ENCODE data around the gene RDH5. TPM values are rescaled to one million over a fixed set of nuclear protein-coding genes. Genes with fewer than 3 reads are reported as not detected.

Gene RDH5
- total RNA-seq, 1 donor, result 32.2 TPM

DNA sequence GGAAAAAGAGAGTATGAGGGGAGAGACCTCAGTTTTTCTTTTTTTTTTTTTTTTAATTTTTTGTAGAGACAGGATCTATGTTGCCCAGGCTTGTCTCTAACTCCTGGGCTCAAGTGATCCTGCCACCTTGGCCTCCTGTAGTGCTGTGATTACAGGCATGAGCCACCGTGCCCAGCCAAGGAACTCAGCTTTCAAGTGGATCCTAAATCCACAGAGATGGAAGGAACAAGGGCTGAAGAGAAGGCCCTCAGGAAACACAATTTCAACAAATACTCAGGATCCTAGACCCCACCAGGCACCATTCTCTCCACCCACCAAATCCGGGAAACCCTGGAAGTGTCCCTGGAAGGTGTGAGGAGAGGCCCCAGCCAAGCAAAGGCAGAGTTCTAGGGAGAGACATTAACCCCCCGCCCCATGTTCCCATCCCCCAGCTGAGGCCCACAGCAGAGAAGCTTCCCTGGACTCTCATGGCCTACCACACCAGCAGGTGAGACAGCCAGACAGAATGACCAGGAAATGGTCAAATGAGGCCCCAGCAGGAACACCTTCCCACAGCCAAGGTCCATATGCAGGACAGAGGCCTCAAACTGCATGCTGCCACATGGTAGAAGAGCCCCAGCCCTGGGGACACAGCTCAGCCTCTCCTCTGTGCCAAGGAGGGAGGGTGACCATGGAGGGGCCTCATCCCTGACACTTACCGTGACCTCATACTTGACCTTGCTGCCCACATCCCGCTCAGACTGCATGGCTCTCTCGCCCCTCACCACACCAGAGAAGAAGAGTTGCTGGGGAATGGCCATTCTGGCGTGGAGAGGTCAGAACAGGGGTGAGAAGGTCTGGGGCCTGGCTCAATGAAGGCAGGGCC is 26.6 kb upstream of the RDH5 start:
- no peak overlapping the region for H2AFZ ChIP-seq (ENCODE audit: low read length)
- DNase-seq (ENCODE audit: insufficient read length, low spot score, missing footprints), result peak; percentile 75
- no peak overlapping the region for H3K4me3 ChIP-seq (ENCODE audit: insufficient read depth, low read length)
- H3K4me2 ChIP-seq (ENCODE audit: insufficient read depth, low read length), result no peak overlapping the region
- H3K27me3 ChIP-seq (ENCODE audit: insufficient read depth, low read length), result no peaks in the 10 kb centered on the region
- no peak overlapping the region for H3K27ac ChIP-seq (ENCODE audit: low read depth, low read length)
- H4K20me1 ChIP-seq (ENCODE audit: insufficient read depth, low read length), result peaks cover 13% of the 10 kb centered on the region
- no peaks in the 10 kb centered on the region for H3K4me1 ChIP-seq (ENCODE audit: insufficient read depth, low read length)
- peaks cover 84% of the 10 kb centered on the region for H3K36me3 ChIP-seq (ENCODE audit: insufficient read depth, low read length)
- TF ChIP-seq CTCF (IDR thresholded peaks at IDR 0.05; ENCODE audit: extremely low read depth, low read depth, low read length), result no peak
- peaks cover 2% of the 10 kb centered on the region for H3K79me2 ChIP-seq (ENCODE audit: insufficient read depth, low read length)
- H3K9me3 ChIP-seq (ENCODE audit: low read depth, low read length), result no peaks in the 10 kb centered on the region

- H3K4me2 ChIP-seq (ENCODE audit: insufficient read depth, low read length), result no peak overlapping the region
- H3K79me2 ChIP-seq (ENCODE audit: insufficient read depth, low read length), result peaks cover 5% of the 10 kb centered on the region
- no peaks in the 10 kb centered on the region for H3K27me3 ChIP-seq (ENCODE audit: insufficient read depth, low read length)
- no peaks in the 10 kb centered on the region for H3K4me1 ChIP-seq (ENCODE audit: insufficient read depth, low read length)
- H3K27ac ChIP-seq (ENCODE audit: low read depth, low read length), result no peak overlapping the region
- H3K9me3 ChIP-seq (ENCODE audit: low read depth, low read length), result no peaks in the 10 kb centered on the region
- no peak for TF ChIP-seq CTCF (IDR thresholded peaks at IDR 0.05; ENCODE audit: extremely low read depth, low read depth, low read length)
- DNase-seq (ENCODE audit: insufficient read length, low spot score, missing footprints), result peak; percentile 31
- peaks cover 10% of the 10 kb centered on the region for H4K20me1 ChIP-seq (ENCODE audit: insufficient read depth, low read length)
- H3K36me3 ChIP-seq (ENCODE audit: insufficient read depth, low read length), result peaks cover 79% of the 10 kb centered on the region
- H2AFZ ChIP-seq (ENCODE audit: low read length), result no peak overlapping the region
- H3K4me3 ChIP-seq (ENCODE audit: insufficient read depth, low read length), result no peak overlapping the region
These were observed 26.0 kb upstream of the RDH5 start for GRCh38 chr12:55694188-55694515.

DNA sequence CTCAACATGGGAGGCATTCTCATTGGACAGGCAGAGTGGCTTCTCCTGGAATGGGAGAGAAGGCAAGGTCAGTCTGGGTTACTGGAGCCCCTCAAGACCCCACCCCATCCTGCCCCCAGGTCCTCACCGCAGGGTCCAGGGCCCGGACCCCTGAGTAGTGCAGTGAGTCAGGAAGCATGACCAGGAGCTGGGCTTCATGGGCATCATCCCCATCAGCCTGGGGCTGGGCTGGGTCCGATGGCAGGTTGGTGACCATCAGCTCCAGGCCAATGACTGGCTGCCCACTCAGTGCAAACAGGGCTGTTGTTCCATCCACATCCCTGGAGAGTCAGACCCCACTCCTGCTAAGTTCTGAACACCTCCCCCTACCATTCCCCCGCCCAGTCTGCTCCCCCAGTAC is 25.5 kb upstream of the RDH5 start:
- no peak overlapping the region for H2AFZ ChIP-seq (ENCODE audit: low read length)
- peaks cover 10% of the 10 kb centered on the region for H3K79me2 ChIP-seq (ENCODE audit: insufficient read depth, low read length)
- no peaks in the 10 kb centered on the region for H3K9me3 ChIP-seq (ENCODE audit: low read depth, low read length)
- no peak overlapping the region for H3K4me2 ChIP-seq (ENCODE audit: insufficient read depth, low read length)
- no peaks in the 10 kb centered on the region for H3K27me3 ChIP-seq (ENCODE audit: insufficient read depth, low read length)
- H3K4me3 ChIP-seq (ENCODE audit: insufficient read depth, low read length), result no peak overlapping the region
- peaks cover 78% of the 10 kb centered on the region for H3K36me3 ChIP-seq (ENCODE audit: insufficient read depth, low read length)
- no peak overlapping the region for H3K27ac ChIP-seq (ENCODE audit: low read depth, low read length)
- no peaks in the 10 kb centered on the region for H3K4me1 ChIP-seq (ENCODE audit: insufficient read depth, low read length)
- peaks cover 12% of the 10 kb centered on the region for H4K20me1 ChIP-seq (ENCODE audit: insufficient read depth, low read length)
- no peak for TF ChIP-seq CTCF (IDR thresholded peaks at IDR 0.05; ENCODE audit: extremely low read depth, low read depth, low read length)
- DNase-seq (ENCODE audit: insufficient read length, low spot score, missing footprints), result peak; percentile 22

- no peak overlapping the region for H3K4me3 ChIP-seq (ENCODE audit: insufficient read depth, low read length)
- no peak for TF ChIP-seq CTCF (IDR thresholded peaks at IDR 0.05; ENCODE audit: extremely low read depth, low read depth, low read length)
- no peak overlapping the region for H3K27ac ChIP-seq (ENCODE audit: low read depth, low read length)
- peaks cover 84% of the 10 kb centered on the region for H3K36me3 ChIP-seq (ENCODE audit: insufficient read depth, low read length)
- H3K79me2 ChIP-seq (ENCODE audit: insufficient read depth, low read length), result peaks cover 17% of the 10 kb centered on the region
- peaks cover 12% of the 10 kb centered on the region for H4K20me1 ChIP-seq (ENCODE audit: insufficient read depth, low read length)
- peak; percentile 19 for DNase-seq (ENCODE audit: insufficient read length, low spot score, missing footprints)
- H3K4me2 ChIP-seq (ENCODE audit: insufficient read depth, low read length), result no peak overlapping the region
- no peak overlapping the region for H2AFZ ChIP-seq (ENCODE audit: low read length)
- H3K9me3 ChIP-seq (ENCODE audit: low read depth, low read length), result no peaks in the 10 kb centered on the region
- H3K27me3 ChIP-seq (ENCODE audit: insufficient read depth, low read length), result no peaks in the 10 kb centered on the region
- no peaks in the 10 kb centered on the region for H3K4me1 ChIP-seq (ENCODE audit: insufficient read depth, low read length)
These were observed 24.8 kb upstream of the RDH5 start for GRCh38 chr12:55695349-55695748.
